ENCODE data around the gene RASEF. TPM values are rescaled to one million over a fixed set of nuclear protein-coding genes. Genes with fewer than 3 reads are reported as not detected.

RASEF gene
- total and polyA plus RNA-seq, 2 donors (not counting 1 experiment from before 2014, with no cell fraction given) = not detected

- ChIA-PET POLR2A (no interaction called here), CTCF (no interaction called here)
- Histone ChIP-seq H3K4me2 (replicated peaks; ENCODE audit: low read depth, low read length, poor library complexity, severe bottlenecking) (no peak overlapping the region), H3K9ac (ENCODE audit: low read length) (no peak overlapping the region), H2AFZ (ENCODE audit: insufficient read depth, low read depth, low read length, poor library complexity, severe bottlenecking) (no peak overlapping the region), H3K4me3 (ENCODE audit: control extremely low read depth in 1 of 5, extremely low read depth in 1 of 5, insufficient read depth in 1 of 5, low read depth in 2 of 5, low read length in 4 of 5) (no peak overlapping the region), H3K9me3 (ENCODE audit: control extremely low read depth in 1 of 3, control insufficient read depth in 2 of 3, insufficient read depth in 1 of 3, low read length in 2 of 3) (no peaks in the 10 kb centered on the region), H3K4me1 (ENCODE audit: control insufficient read depth in 2 of 2, insufficient read depth in 2 of 2, low read length in 2 of 2) (peaks cover 0 to 4% of the 10 kb centered on the region in 2 donors), H3K79me2 (ENCODE audit: control insufficient read depth, insufficient read depth, low read length) (no peaks in the 10 kb centered on the region), H3K27ac (ENCODE audit: low read length in 2 of 2) (no peak overlapping the region), H4K20me1 (ENCODE audit: control insufficient read depth, insufficient read depth, low read length, poor library complexity, severe bottlenecking) (no peaks in the 10 kb centered on the region), H3K27me3 (replicated peaks in 1 of 4; ENCODE audit: control extremely low read depth in 1 of 4, control insufficient read depth in 3 of 4, insufficient read depth in 4 of 4, low read length in 3 of 4) (no peaks in the 10 kb centered on the region), H3K36me3 (replicated peaks in 1 of 2; ENCODE audit: control extremely low read depth in 1 of 2, control insufficient read depth in 1 of 2, extremely low read depth in 1 of 2, insufficient read depth in 2 of 2, low read length in 1 of 2) (no peaks in the 10 kb centered on the region)
- no peak for DNase-seq
- peaks cover 3% of the 10 kb centered on the region for H3K27me3 Mint-ChIP-seq
- no peak overlapping the region for H3K4me3 Mint-ChIP-seq
- peaks cover 1% of the 10 kb centered on the region for H3K4me1 Mint-ChIP-seq
- no peak for ATAC-seq (ENCODE audit: low read depth)
- no peak overlapping the region for H3K27ac Mint-ChIP-seq
- no CpG with 5 or more reads among the region's 4 CpGs for WGBS (ENCODE audit: insufficient coverage)
- TF ChIP-seq EZH2 (IDR thresholded peaks at IDR 0.05; ENCODE audit: borderline replicate concordance, insufficient read depth, low read depth, low read length, poor library complexity, severe bottlenecking) = no peak
- TF ChIP-seq CTCF (IDR thresholded peaks at IDR 0.05) = no peak
- intact Hi-C loops (cut with micrococcal nuclease) = no loop called here
- no peaks in the 10 kb centered on the region for H3K9me3 Mint-ChIP-seq (ENCODE audit: insufficient read depth)
These were observed 50.6 kb downstream of the RASEF start for GRCh38 chr9:83012168-83012921.

- Histone ChIP-seq H4K20me1 (ENCODE audit: control insufficient read depth, insufficient read depth, low read length, poor library complexity, severe bottlenecking) (no peaks in the 10 kb centered on the region), H3K4me2 (replicated peaks; ENCODE audit: low read depth, low read length, poor library complexity, severe bottlenecking) (no peak overlapping the region), H3K4me3 (ENCODE audit: control extremely low read depth in 1 of 5, extremely low read depth in 1 of 5, insufficient read depth in 1 of 5, low read depth in 2 of 5, low read length in 4 of 5) (no peak overlapping the region), H3K36me3 (replicated peaks in 1 of 2; ENCODE audit: control extremely low read depth in 1 of 2, control insufficient read depth in 1 of 2, extremely low read depth in 1 of 2, insufficient read depth in 2 of 2, low read length in 1 of 2) (no peaks in the 10 kb centered on the region), H3K79me2 (ENCODE audit: control insufficient read depth, insufficient read depth, low read length) (no peaks in the 10 kb centered on the region), H3K9ac (ENCODE audit: low read length) (no peak overlapping the region), H2AFZ (ENCODE audit: insufficient read depth, low read depth, low read length, poor library complexity, severe bottlenecking) (no peak overlapping the region), H3K4me1 (ENCODE audit: control insufficient read depth in 2 of 2, insufficient read depth in 2 of 2, low read length in 2 of 2) (peaks cover under 1 to 4% of the 10 kb centered on the region in 2 donors), H3K9me3 (ENCODE audit: control extremely low read depth in 1 of 3, control insufficient read depth in 2 of 3, insufficient read depth in 1 of 3, low read length in 2 of 3) (no peaks in the 10 kb centered on the region), H3K27ac (ENCODE audit: low read length in 2 of 2) (no peak overlapping the region), H3K27me3 (replicated peaks in 1 of 4; ENCODE audit: control extremely low read depth in 1 of 4, control insufficient read depth in 3 of 4, insufficient read depth in 4 of 4, low read length in 3 of 4) (no peaks in the 10 kb centered on the region)
- TF ChIP-seq CTCF (IDR thresholded peaks at IDR 0.05) (no peak), EZH2 (IDR thresholded peaks at IDR 0.05; ENCODE audit: borderline replicate concordance, insufficient read depth, low read depth, low read length, poor library complexity, severe bottlenecking) (no peak)
- CTCF ChIA-PET = no interaction called here
- POLR2A ChIA-PET = no interaction called here
- Mint-ChIP-seq H3K9me3 (ENCODE audit: insufficient read depth) (no peaks in the 10 kb centered on the region), H3K4me3 (no peak overlapping the region), H3K27ac (no peak overlapping the region), H3K27me3 (peaks cover 3% of the 10 kb centered on the region), H3K4me1 (peaks cover 1% of the 10 kb centered on the region)
- no peak for ATAC-seq (ENCODE audit: low read depth)
- intact Hi-C loops (cut with micrococcal nuclease) = no loop called here
- no peak for DNase-seq
These were observed 51.3 kb downstream of the RASEF start for GRCh38 chr9:83011611-83012010.
